H9 (cell line): Measurements from ENCODE around the gene RFC4. TPM values are rescaled to one million over a fixed set of nuclear protein-coding genes. Genes with fewer than 3 reads are reported as not detected.

Experiments
- DNase-seq: peaks from one replicate; pipeline ENCODE4 v3.0.0-alpha.2; 2017
- H2AFZ ChIP-seq: one replicate; pipeline ENCODE4 v1.6.1; 2013; ENCODE audit warnings: mild to moderate bottlenecking, low read length, control low read depth, moderate library complexity
- H2AK5ac ChIP-seq: 2 replicates; pipeline ENCODE4 v1.6.1; 2013; ENCODE audit warnings: low read length, control low read depth, mixed read lengths; ENCODE audit not compliant: insufficient read length
- H2BK120ac ChIP-seq: one replicate; pipeline ENCODE4 v1.6.1; 2013; ENCODE audit warnings: low read depth, mild to moderate bottlenecking, low read length, control low read depth, inconsistent platforms; ENCODE audit not compliant: poor library complexity, severe bottlenecking
- H2BK12ac ChIP-seq: 2 replicates; pipeline ENCODE4 v1.6.1; 2013; ENCODE audit warnings: low read length, control low read depth, mixed read lengths, low read depth; ENCODE audit not compliant: insufficient read length
- H2BK15ac ChIP-seq: 2 replicates; pipeline ENCODE4 v1.6.1; 2013; ENCODE audit warnings: low read depth, low read length, control low read depth
- H2BK20ac ChIP-seq: one replicate; pipeline ENCODE4 v1.6.1; 2013; ENCODE audit warnings: low read depth, mild to moderate bottlenecking, low read length, control low read depth, inconsistent platforms; ENCODE audit not compliant: poor library complexity, severe bottlenecking
- H2BK5ac ChIP-seq: 2 replicates; pipeline ENCODE4 v1.6.1; 2013; ENCODE audit warnings: low read length, control low read depth, mixed read lengths; ENCODE audit not compliant: insufficient read length
- H3K14ac ChIP-seq: 2 replicates; pipeline ENCODE4 v1.6.1; 2013; ENCODE audit warnings: low read length, control low read depth; ENCODE audit not compliant: insufficient read depth
- H3K18ac ChIP-seq: 2 replicates; pipeline ENCODE4 v1.6.1; 2013; ENCODE audit warnings: low read depth, mild to moderate bottlenecking, mixed read lengths, low read length, control low read depth; ENCODE audit not compliant: insufficient read length
- H3K23ac ChIP-seq: 2 replicates; pipeline ENCODE4 v1.6.1; 2013; ENCODE audit warnings: low read length, control low read depth, mixed read lengths, low read depth; ENCODE audit not compliant: insufficient read length
- H3K23me2 ChIP-seq: 2 replicates; pipeline ENCODE4 v1.6.1; 2013; ENCODE audit warnings: low read depth, mild to moderate bottlenecking, mixed read lengths, low read length, control low read depth; ENCODE audit not compliant: insufficient read length, poor library complexity, severe bottlenecking
- H3K27ac ChIP-seq: 2 replicates; pipeline ENCODE4 v1.5.1; 2013; ENCODE audit warnings: low read length, control low read depth, mixed read lengths, low read depth; ENCODE audit not compliant: insufficient read length
- H3K27me3 ChIP-seq: 2 replicates; pipeline ENCODE4 v1.6.1; 2013; ENCODE audit warnings: low read length, control low read depth, inconsistent platforms; ENCODE audit not compliant: insufficient read depth
- H3K4ac ChIP-seq: 2 replicates; pipeline ENCODE4 v1.6.1; 2013; ENCODE audit warnings: low read depth, mild to moderate bottlenecking, control low read depth, inconsistent platforms, low read length, moderate library complexity
- H3K4me1 ChIP-seq: 2 replicates; pipeline ENCODE4 v1.6.1; 2013; ENCODE audit warnings: low read length, control low read depth, inconsistent platforms; ENCODE audit not compliant: insufficient read depth
- H3K4me2 ChIP-seq: 2 replicates; pipeline ENCODE4 v1.6.1; 2013; ENCODE audit warnings: low read length, control low read depth, mixed read lengths; ENCODE audit not compliant: insufficient read length, insufficient read depth
- H3K56ac ChIP-seq: 2 replicates; pipeline ENCODE4 v1.6.1; 2013; ENCODE audit warnings: low read depth, mild to moderate bottlenecking, mixed read lengths, low read length, control low read depth; ENCODE audit not compliant: insufficient read length
- H3K79me1 ChIP-seq: 2 replicates; pipeline ENCODE4 v1.6.1; 2013; ENCODE audit warnings: low read depth, mild to moderate bottlenecking, moderate library complexity, low read length, control low read depth, inconsistent platforms; ENCODE audit not compliant: insufficient read depth, poor library complexity, severe bottlenecking
- H3K79me2 ChIP-seq: 2 replicates; pipeline ENCODE4 v1.6.1; 2013; ENCODE audit warnings: low read length, control low read depth, inconsistent platforms; ENCODE audit not compliant: insufficient read depth
- H3K9ac ChIP-seq: 2 replicates; pipeline ENCODE4 v1.6.1; 2013; ENCODE audit warnings: low read length, control low read depth, mixed read lengths; ENCODE audit not compliant: insufficient read length; ENCODE audit errors: extremely low read depth
- H3K9me3 ChIP-seq: one replicate; pipeline ENCODE4 v1.6.1; 2013; ENCODE audit warnings: low read depth, low read length, inconsistent platforms; ENCODE audit not compliant: control insufficient read depth
- H3T11ph ChIP-seq: one replicate; pipeline ENCODE4 v1.6.1; 2013; ENCODE audit warnings: mild to moderate bottlenecking, low read length, control low read depth, inconsistent platforms
- H4K20me1 ChIP-seq: one replicate; pipeline ENCODE4 v1.6.1; 2013; ENCODE audit not compliant: control insufficient read depth, insufficient read length, insufficient read depth
- H4K5ac ChIP-seq: 2 replicates; pipeline ENCODE4 v1.6.1; 2013; ENCODE audit warnings: low read depth, mild to moderate bottlenecking, mixed read lengths, low read length, control low read depth; ENCODE audit not compliant: insufficient read length
- H4K8ac ChIP-seq: replicated peaks from 2 replicates; pipeline ENCODE4 v1.6.1; 2013; ENCODE audit warnings: low read length, control low read depth, mixed read lengths, low read depth; ENCODE audit not compliant: insufficient read length
- H4K91ac ChIP-seq: 2 replicates; pipeline ENCODE4 v1.6.1; 2013; ENCODE audit warnings: low read depth, mild to moderate bottlenecking, moderate library complexity, mixed read lengths, low read length, control low read depth; ENCODE audit not compliant: insufficient read length
- H3K27ac Mint-ChIP-seq, 3 experiments: 2 replicates in 2 of 3; 3 replicates in 1 of 3; pipeline ENCODE4 v1.8.0; 2020 to 2021; ENCODE audit warnings: mixed read lengths in 3 of 3, mild to moderate bottlenecking in 1 of 3, moderate library complexity in 1 of 3
- H3K27me3 Mint-ChIP-seq: 2 replicates; pipeline ENCODE4 v1.8.0; 2021; ENCODE audit warnings: low read depth, mild to moderate bottlenecking, moderate library complexity, mixed read lengths
- H3K36me3 Mint-ChIP-seq, 3 experiments: 2 replicates in 2 of 3; 3 replicates in 1 of 3; pipeline ENCODE4 v1.8.0; 2020 to 2021; ENCODE audit warnings: low read depth in 3 of 3, mixed read lengths in 3 of 3; ENCODE audit not compliant: insufficient read depth in 1 of 3
- H3K4me1 Mint-ChIP-seq, 2 experiments: 2 replicates each; pipeline ENCODE4 v1.8.0; 2020; ENCODE audit warnings: mixed read lengths in 2 of 2
- H3K4me3 Mint-ChIP-seq, 2 experiments: 2 replicates in 1 of 2; 3 replicates in 1 of 2; pipeline ENCODE4 v1.8.0; 2020 to 2021; ENCODE audit warnings: mild to moderate bottlenecking in 2 of 2, mixed read lengths in 2 of 2, moderate library complexity in 1 of 2
- H3K9me3 Mint-ChIP-seq, 2 experiments: 2 replicates in 1 of 2; 3 replicates in 1 of 2; pipeline ENCODE4 v1.8.0; 2020; ENCODE audit warnings: mild to moderate bottlenecking in 2 of 2, mixed read lengths in 2 of 2, moderate library complexity in 1 of 2
- WGBS: extraction: QIAGEN DNeasy Blood & Tissue Kit; methylation state at CpG from one replicate; pipeline ENCODE4 v1.1.7; 2013; ENCODE audit warnings: missing lambda C conversion rate, low lambda C conversion rate, mixed read lengths; ENCODE audit not compliant: insufficient read length; ENCODE audit errors: extremely low coverage; 5-methylcytosine and 5-hydroxymethylcytosine counted together
- total RNA-seq: library from RNA; stranded (reverse); gene quantifications from 2 replicates; pipeline ENCODE4 v1.2.1, GENCODE V29; 2021
- TF ChIP-seq, protein P1 (sequence below): fragments of 200-600 bp; sonication (generic); conservative IDR thresholded peaks from 3 replicates; pipeline ENCODE4 v1.8.0; 2021; ENCODE audit warnings: antibody characterized with exemption, mild to moderate bottlenecking

Gene RFC4
- total RNA-seq, 1 experiment from 2014 or later, result 108 TPM

DNA sequence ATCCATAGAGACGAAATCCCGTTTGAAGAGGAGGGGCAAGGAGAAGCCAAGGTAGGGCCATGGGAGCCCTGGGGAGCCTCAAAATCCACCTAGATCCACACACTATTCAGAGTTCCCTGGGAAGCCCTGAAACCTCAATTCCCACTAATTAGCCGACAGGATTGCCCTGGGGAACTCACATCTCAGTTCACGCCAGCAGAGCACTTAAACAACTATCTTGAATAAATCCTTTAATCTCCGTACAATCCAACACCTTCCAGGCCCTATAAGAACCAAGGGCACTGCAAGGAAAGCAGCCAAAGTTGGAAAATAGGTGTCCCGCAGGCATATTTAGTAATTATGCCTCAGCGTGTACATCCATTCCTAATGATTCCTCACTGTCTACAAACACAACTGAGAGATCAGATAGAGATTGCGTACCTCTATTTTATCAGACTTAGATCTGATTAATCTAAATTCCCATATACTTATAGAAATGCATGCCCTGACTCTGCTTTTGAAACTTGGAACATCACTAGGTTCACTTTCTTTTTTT lies 48.5 kb downstream of the RFC4 start:
- DNase-seq, result no peak
- Histone ChIP-seq H2BK12ac (no peak overlapping the region), H2BK5ac (no peak overlapping the region), H3K79me1 (no peaks in the 10 kb centered on the region), H3K79me2 (no peaks in the 10 kb centered on the region), H3K23me2 (no peaks in the 10 kb centered on the region), H3K23ac (no peak overlapping the region), H3K9me3 (no peaks in the 10 kb centered on the region), H3K18ac (no peak overlapping the region), H3K27me3 (no peaks in the 10 kb centered on the region), H4K20me1 (no peaks in the 10 kb centered on the region), H3T11ph (no peak overlapping the region), H2BK15ac (no peak overlapping the region), H3K4me2 (no peak overlapping the region), H4K5ac (no peak overlapping the region), H2BK120ac (no peak overlapping the region), H3K4me1 (peaks cover 3% of the 10 kb centered on the region; the same call in 1 of the 2 replicates), H3K9ac (no peak overlapping the region), H3K14ac (no peak overlapping the region), H3K4ac (no peak overlapping the region), H3K56ac (no peak overlapping the region), H2AK5ac (no peak overlapping the region), H2BK20ac (no peak overlapping the region), H3K27ac (no peak overlapping the region), H4K91ac (no peak overlapping the region), H2AFZ (no peak overlapping the region), H4K8ac (no peak overlapping the region)
- no peak overlapping the region for H3K27ac Mint-ChIP-seq
- no CpG with 5 or more reads among the region's 8 CpGs for WGBS
- peaks cover 2% of the 10 kb centered on the region; the same call in 1 of the 2 replicates for H3K27me3 Mint-ChIP-seq
- no peaks in the 10 kb centered on the region for H3K36me3 Mint-ChIP-seq
- TF ChIP-seq, protein P1, sequence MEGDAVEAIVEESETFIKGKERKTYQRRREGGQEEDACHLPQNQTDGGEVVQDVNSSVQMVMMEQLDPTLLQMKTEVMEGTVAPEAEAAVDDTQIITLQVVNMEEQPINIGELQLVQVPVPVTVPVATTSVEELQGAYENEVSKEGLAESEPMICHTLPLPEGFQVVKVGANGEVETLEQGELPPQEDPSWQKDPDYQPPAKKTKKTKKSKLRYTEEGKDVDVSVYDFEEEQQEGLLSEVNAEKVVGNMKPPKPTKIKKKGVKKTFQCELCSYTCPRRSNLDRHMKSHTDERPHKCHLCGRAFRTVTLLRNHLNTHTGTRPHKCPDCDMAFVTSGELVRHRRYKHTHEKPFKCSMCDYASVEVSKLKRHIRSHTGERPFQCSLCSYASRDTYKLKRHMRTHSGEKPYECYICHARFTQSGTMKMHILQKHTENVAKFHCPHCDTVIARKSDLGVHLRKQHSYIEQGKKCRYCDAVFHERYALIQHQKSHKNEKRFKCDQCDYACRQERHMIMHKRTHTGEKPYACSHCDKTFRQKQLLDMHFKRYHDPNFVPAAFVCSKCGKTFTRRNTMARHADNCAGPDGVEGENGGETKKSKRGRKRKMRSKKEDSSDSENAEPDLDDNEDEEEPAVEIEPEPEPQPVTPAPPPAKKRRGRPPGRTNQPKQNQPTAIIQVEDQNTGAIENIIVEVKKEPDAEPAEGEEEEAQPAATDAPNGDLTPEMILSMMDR, result no peak
- peaks cover 6 to 15% of the 10 kb centered on the region in 2 experiments; a peak in 3 of 4 replicates for H3K4me1 Mint-ChIP-seq
- H3K9me3 Mint-ChIP-seq, result no peaks in the 10 kb centered on the region
- H3K4me3 Mint-ChIP-seq, result no peak overlapping the region
